GM19023 (cell line): ENCODE results near the gene ARMC2.
A peak's percentile ranks its signal among the peaks of the same experiment; 100 is the strongest.
"Not testable (repeated sequence)": the region's sequence is repeated elsewhere in the genome, so short reads cannot be mapped to it uniquely, and the experiment has no call there.

Experiments
- ATAC-seq: cut with Tn5 transposase; IDR thresholded peaks from one replicate; pipeline ENCODE4 v1.9.1; 2021; ENCODE audit warnings: mild to moderate bottlenecking, moderate library complexity; ENCODE audit not compliant: unreplicated experiment

Gene ARMC2, protein sequence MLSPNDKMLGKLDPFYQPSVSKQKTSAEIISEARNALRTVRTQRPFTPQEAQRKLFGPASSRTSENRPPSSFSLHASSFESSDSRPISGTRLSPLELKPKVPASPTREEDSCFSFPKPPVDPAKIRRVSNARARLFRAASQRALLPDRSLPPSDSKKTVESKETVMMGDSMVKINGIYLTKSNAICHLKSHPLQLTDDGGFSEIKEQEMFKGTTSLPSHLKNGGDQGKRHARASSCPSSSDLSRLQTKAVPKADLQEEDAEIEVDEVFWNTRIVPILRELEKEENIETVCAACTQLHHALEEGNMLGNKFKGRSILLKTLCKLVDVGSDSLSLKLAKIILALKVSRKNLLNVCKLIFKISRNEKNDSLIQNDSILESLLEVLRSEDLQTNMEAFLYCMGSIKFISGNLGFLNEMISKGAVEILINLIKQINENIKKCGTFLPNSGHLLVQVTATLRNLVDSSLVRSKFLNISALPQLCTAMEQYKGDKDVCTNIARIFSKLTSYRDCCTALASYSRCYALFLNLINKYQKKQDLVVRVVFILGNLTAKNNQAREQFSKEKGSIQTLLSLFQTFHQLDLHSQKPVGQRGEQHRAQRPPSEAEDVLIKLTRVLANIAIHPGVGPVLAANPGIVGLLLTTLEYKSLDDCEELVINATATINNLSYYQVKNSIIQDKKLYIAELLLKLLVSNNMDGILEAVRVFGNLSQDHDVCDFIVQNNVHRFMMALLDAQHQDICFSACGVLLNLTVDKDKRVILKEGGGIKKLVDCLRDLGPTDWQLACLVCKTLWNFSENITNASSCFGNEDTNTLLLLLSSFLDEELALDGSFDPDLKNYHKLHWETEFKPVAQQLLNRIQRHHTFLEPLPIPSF

DNA sequence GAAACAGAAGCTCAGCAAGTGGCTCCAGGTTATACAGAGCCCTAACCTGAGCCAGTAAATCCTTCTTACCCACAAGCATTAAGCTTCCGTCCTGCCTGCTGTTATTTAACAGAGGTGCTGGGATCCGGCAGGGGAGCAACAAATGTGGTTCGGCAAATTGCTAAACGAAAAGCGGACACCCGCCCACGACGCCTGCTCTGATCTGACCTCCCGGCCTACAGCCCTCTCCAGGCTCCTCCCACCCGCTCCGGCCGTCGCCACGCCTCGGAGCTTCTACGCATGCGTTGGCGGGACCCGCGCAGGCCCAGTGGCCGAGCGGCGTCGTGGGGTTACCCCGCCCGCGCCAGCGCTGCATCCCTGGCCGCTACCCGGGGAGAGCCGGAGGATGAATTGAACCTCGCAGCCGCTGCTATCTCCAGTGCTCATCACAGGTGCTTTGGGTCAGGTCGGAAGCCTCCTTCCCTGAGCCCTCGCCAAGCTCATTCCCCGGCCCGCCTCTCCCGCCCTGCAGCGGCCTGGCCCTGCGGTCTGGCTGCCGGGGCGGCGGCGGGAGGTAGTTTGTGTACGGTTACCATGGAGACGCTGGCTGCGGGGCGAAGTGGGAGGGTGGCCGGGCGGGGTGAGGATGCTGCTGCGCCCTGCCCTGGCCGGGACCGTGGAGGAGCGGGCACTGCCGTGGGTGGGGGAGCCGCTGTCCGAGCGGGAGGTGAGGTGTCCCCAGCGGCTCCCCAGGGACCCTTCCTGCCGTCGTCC lies at the start of gene ARMC2:
Gene ARMC2, plus strand, starts transcription at position 307 of the 753 bp plus-strand sequence. CDS start 5,846 bp downstream, outside the sequence.
- ATAC-seq, result peak; percentile 98

DNA sequence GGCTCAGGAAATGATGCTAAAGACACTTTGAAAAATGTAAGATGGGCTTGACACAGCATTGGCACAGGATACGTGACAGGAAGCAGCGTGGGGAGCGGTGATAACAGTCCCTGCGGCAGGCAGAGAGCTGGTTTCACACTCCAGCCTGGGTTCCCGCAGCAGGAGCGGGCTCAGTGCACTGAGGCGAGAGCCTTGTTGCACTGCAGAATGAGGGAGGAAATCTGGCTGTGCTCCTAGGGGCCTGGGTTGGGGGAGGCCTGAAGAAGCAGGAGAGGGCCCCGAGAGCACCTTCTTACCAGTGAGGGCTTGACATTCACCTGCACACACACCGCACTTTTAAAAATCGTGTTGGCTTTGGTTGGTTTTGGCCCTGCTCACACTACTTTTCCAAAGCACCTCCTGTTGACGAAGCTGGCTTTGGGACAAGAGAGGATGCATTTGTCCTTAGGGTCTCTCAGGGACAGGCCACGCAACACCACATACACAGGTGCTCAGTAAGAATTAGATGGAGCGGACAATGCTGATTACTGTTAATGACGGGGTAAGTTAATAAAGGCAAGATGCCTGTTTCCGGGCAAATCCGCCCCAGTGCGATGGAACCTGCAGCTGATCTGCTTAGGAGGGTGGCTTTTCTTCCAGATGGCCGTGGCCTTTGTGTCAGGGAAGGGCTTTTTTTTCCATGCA lies 49.4 kb upstream of the ARMC2 start:
- ATAC-seq, result no peak

DNA sequence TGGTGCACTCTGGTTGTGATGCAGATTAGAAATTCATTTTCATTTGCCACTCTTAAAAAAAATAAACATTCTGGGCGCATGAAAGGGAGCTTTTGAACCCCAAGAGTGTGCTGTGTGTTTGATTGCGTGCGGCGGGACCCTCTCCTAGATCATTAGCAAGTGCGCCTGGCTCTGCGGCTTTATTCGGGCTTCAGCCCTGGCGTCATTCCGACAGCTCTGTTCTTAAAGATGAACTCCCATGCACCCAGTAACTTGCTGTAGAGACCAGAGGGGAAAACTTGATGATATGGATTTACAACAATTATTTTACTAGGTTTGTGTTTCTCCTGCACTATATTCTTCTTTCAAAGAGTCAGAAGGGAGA lies 48.9 kb upstream of the ARMC2 start:
- no peak for ATAC-seq

DNA sequence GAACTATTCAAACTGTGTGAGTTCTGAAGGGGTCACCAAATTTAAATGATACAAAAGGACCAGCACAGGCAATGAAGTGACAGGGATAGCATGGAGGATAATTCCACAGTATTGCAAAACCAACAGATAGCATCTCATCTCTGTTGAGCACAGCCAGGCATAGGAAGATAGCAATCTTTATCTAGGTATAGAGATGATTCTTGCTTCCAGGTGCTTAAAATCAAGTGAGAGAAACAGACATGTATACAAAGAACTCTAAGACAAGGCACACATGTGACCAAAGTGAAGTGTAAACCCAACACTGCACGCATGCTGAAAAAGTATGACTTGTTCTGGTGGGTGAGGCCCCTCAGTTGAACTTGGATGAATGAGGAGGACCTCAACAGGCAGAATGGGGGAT lies 48.4 kb upstream of the ARMC2 start:
- ATAC-seq, result no peak

DNA sequence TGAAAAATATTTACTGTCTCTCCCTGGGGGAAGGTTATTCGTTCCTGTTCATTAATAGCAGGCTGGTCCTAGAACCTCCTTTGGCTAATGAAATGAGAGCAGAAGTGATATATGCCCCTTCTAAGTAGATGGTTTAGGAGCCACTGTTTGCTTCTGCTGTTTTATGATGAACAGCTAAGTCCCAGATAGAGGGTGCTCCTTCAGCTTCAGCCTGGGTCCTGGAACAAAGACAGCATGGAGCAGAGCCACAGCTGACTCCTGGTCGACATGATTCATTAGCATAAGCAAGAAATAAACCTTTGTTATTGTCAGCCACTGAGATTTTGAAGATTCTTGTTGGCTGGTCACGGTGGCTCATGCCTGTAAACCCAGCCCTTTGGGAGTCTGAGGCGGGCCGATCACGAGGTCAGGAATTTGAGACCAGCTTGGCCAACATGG lies 47.8 kb upstream of the ARMC2 start:
- no peak for ATAC-seq

DNA sequence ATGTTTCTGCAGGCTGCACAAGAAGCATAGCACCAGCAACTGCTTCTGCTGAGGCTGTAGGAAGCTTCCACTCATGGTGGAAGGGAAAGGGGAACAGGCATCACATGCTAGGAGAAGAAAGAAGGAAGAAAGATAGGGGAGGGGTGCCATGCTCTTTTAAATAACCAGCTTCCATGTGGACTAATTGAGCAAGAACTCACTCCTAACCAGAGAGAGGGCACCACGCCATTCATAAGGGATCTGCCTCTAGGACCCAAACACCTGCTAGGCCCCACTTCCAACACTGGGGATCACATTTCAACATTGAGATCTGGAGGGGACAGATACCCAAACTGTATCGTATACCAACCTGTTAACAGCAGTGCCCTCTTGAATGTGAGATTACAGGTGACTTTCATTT lies 46.9 kb upstream of the ARMC2 start:
- no peak for ATAC-seq

DNA sequence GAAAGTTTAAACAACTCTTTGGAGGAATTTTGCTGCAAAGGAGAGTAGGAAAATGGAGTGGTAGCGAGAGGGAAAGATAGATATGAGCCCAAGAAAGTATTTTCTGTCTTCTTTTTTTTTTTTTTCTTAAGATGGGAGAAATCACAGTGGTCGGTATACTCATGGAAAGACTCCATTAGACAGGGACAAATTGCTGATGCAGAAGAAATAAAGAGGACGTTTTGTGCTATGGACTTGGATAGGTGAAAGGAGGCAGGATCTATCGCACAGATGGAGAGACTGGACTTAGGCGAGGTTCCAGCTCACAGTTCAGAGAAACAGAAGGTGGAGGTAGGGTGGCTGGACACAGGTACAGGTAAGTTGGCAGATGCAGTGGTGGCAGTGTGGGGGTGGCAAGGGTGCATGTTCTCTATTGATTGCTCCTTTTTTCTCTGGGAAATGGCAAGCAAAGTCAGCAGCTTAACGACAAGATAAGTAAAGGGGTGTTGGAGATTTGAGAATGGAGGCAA lies 44.2 kb upstream of the ARMC2 start:
- no peak for ATAC-seq

DNA sequence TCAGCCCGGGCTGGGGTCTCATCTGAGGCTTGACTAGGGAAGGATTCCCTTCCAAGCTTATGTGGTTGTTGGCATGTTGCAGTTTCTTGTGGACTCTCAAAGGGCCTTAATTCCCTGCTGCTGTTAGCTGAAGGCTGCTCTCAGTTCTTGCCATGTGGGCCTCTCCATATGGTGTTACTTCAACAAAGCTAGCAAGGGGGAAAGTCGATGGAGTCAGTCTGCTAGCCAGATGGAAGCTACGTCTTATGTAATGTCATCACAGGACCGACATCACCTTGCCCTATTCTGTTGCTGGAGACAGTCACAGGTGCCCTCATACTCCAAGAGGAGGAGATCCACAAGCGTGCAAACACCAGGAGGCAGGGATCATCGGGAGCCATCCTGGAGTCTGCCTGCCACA lies 43.3 kb upstream of the ARMC2 start:
- no peak for ATAC-seq

DNA sequence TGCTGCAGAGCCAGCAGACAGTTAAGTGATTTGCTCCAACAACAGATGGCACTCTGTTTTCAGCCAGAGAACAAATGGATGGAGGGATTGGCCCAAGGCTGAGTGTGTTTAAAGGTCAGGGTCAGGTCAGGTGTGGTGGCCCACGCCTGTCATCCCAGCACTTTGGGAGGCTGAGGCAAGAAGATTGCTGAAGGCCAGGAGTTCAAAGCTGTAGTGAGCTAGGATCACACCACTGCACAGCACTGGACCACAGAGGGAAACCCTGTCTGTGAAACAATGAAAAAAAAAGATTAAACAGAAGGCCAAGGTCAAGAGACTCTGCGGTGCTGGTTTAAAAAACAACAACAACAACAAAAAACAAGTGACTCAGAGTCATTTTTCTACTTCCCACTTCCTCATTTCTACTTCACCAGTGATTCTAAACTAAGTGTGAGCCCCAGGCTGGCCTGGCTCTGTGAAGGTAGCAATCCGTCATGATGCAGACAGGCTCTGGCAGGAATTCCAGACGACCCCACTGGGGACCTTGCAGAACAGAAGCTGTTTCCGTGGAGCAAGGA lies 42.5 kb upstream of the ARMC2 start:
- ATAC-seq, result peak; percentile 87

DNA sequence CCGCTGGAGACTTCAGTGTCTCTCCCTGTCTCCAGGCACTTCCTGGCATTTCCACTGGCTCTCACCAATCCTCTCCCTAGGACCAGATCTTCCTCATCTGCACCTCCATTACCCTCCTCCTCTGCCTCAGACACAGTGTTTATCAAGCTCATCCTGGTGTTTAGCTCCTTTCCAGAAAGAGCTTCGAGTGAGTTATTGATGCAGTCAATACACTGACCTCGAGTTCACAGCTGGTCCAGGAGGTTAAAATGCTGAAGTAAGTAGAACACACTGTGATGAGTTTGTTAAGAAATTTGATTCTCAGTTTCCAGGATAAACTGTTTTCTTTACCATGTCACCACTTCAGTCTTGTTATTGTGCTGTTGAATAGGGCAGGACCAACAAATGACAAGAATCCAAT lies 42.1 kb upstream of the ARMC2 start:
- peak; percentile 9 for ATAC-seq

DNA sequence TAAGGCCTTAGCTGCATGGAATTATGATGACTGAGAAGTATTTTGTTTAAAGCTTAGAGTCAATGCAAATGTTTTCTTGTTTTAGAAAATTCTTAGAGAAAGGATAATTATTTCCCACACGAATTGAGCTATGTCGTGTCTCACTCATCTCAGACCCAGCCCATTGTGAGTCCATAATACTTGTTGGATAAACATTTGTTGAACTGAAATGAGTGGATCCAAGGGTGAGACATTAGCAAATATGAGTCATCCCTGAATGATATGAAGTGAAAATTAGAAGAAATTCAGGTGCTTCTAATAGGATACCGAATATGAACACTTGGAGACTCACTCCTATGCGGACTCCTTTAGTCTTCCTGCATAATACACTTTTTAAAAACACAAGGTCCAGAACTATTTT lies 41.6 kb upstream of the ARMC2 start:
- no peak for ATAC-seq

DNA sequence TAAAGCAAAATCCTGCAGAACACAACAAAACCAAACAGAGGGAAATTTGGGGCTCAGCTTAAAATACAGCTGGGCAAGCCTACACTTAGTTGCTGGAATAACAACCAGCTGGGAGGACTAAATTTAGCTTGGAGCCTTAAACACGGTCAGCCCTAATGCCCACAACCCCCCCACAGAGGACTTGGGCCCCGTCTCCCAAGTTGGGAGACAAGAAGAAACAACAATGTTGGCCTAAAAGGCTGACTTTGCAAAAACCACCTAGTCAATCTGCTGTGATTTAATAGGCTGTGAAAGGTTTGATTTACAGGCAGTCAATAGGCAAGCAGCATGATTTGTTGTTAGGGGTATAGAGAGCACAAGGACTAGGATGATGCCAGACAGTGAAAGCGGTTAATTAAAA lies 40.3 kb upstream of the ARMC2 start:
- ATAC-seq, result no peak

DNA sequence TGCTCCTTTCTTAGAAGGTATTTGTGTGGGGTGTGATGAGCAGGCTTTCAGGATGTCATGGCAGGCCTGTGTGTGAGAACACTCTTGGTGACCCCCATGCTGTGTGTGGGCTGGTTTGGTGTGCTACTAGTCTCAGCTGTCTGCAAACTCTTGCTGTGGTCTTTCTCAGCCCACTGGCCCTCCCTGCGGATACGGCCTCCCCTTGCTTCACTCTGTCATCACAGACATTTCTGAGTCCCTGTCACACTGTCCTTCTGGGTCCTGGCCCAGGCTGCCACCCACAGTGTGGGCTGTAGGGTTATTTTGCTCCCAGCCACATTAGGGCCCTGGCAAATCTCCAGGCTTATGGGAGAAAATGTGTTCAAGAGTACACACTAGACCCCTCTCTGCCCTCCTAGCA lies 39.0 kb upstream of the ARMC2 start:
- ATAC-seq, result no peak

DNA sequence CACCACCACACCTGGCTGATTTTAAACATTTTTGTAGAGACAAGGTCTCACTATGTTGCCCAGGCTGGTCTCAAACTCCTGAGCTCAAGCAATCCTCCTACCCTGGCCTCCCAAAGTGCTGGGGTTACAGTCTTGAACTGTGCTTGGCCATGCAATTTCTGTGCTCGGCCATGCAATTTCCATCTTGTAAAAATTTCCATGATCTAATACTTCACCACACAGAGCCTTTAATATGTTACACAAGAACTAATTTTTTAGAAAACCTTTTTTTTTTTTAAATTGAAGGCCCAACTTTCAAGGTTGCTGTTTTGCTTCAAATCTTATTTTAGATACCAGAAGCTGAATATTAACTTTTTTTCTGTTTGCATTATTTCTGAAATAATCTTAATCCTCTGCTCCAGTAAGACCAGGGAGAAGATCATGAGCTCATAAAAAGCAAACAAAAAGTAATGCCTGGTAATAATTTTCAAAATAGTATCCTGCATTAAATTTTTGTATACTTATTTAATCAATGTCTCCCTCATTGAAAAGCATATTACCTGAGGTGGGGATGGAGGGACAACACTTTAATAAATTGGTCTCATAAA lies 38.1 kb upstream of the ARMC2 start:
- no peak for ATAC-seq

DNA sequence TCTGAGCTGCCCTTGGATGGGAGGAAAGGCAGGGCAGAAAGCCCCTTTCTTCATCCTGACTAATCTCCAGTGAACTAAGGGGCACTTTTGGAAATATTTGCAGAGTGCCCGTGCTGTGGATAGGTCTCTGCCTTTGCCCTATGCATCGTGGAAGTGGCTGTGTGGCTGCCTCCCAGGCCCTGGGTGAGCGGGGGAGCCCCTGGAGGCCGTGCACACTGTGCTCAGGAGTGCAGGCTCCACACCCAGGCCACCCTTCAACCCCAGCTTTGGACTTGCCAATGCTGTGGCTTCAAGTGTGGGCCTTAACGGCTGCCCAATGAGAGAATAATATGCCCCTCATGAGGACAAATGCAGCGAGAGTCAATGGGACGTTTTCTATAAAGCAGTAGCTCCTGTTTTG lies 36.7 kb upstream of the ARMC2 start:
- ATAC-seq, result no peak

DNA sequence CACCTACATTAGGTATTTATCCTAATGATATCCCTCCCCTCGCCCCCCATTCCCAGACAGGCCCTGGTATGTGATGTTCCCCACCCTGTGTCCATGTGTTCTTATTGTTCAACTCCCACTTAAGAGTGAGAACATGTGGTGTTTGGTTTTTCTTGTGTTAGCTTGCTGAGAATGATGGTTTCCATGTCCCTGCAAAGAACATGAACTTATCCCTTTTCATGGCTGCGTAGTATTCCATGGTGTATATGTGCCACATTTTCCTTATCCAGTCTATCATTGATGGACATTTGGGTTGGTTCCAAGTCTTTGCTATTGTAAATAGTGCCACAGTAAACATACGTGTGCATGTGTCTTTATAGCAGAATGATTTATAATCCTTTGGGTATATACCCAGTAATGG lies 35.0 kb upstream of the ARMC2 start:
- not testable (repeated sequence) for ATAC-seq

DNA sequence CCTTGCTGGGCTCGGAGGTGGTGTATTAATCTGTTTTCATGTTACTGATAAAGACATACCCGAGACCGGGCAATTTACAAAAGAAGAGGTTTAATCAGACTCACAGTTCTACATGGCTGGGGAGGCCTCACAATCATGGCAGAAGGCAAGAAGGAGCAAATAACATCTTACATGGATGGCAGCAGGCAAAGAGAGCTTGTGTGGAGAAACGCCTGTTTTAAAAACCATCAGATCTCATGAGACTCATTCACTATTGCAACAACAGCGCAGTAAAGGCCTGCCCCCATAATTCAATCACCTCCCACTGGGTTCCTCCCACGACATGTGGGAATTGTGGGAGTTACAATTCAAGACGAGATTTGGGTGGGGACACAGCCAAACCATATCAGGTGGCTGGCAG lies 30.9 kb upstream of the ARMC2 start:
- not testable (repeated sequence) for ATAC-seq

DNA sequence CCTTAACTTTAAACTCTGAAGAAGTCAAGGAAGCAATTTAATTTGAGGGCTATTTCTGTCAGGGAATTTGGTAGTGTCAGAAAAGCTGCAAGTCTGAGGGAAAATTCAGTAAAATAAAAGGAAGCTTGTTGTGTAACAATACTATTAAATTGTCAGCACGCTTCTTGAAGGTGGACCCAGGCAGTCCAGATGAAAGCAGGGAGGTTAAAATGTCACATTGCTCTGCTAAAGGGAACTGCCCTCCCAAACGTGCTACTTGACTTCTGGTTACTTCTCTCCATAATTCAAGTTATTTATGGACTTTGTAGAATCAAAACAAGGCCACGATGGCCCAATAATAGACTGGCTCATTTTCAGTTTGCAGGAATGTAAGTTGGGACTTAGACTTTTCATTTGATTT lies 28.2 kb upstream of the ARMC2 start:
- no peak for ATAC-seq

DNA sequence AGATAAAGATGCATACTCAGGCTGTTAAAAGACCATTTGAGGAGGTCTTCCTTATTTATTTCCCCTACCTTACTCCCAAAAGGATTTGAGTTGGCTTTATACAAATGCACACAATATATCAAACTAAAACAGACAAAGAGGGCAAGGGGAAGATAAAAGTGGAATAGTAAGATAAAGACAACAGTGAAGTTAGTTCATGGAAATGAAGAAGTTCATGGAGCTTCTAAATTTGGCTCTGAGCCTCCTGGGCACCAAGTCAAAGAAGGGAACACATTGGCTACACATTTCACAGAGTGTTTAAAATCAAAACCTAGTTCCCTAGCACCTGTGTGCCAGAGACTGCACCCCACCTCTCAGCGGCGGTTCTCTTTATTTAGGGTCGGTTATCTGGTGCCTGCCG lies 25.8 kb upstream of the ARMC2 start:
- no peak for ATAC-seq

DNA sequence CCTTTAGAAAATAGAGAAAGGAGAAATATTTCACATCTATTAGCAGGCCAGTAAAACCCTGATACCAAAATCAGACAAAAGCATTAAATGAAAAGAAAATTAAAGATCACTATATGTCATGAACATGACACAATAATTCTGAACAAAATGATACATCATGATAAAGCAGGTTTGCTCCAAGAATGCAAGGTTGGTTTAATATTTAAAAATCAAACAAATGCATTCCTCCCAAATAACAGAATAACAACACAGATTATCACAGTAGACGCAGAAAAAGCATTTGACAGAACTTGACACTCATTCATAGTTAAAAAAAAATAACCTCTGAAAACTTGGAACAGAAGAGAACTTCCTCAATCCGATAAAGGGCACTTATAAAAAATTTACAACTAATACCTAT lies 22.9 kb upstream of the ARMC2 start:
- ATAC-seq, result no peak
